H9 (cell line): ENCODE results near the gene PPP4R3B. TPM values are rescaled to one million over a fixed set of nuclear protein-coding genes. Genes with fewer than 3 reads are reported as not detected.

Experiments used
- DNase-seq: peaks from one replicate; pipeline ENCODE4 v3.0.0-alpha.2; 2017
- H2AFZ ChIP-seq: one replicate; pipeline ENCODE4 v1.6.1; 2013; ENCODE audit warnings: mild to moderate bottlenecking, low read length, control low read depth, moderate library complexity
- H2AK5ac ChIP-seq: 2 replicates; pipeline ENCODE4 v1.6.1; 2013; ENCODE audit warnings: low read length, control low read depth, mixed read lengths; ENCODE audit not compliant: insufficient read length
- H2BK120ac ChIP-seq: one replicate; pipeline ENCODE4 v1.6.1; 2013; ENCODE audit warnings: low read depth, mild to moderate bottlenecking, low read length, control low read depth, inconsistent platforms; ENCODE audit not compliant: poor library complexity, severe bottlenecking
- H2BK12ac ChIP-seq: 2 replicates; pipeline ENCODE4 v1.6.1; 2013; ENCODE audit warnings: low read length, control low read depth, mixed read lengths, low read depth; ENCODE audit not compliant: insufficient read length
- H2BK15ac ChIP-seq: 2 replicates; pipeline ENCODE4 v1.6.1; 2013; ENCODE audit warnings: low read depth, low read length, control low read depth
- H2BK20ac ChIP-seq: one replicate; pipeline ENCODE4 v1.6.1; 2013; ENCODE audit warnings: low read depth, mild to moderate bottlenecking, low read length, control low read depth, inconsistent platforms; ENCODE audit not compliant: poor library complexity, severe bottlenecking
- H2BK5ac ChIP-seq: 2 replicates; pipeline ENCODE4 v1.6.1; 2013; ENCODE audit warnings: low read length, control low read depth, mixed read lengths; ENCODE audit not compliant: insufficient read length
- H3K14ac ChIP-seq: 2 replicates; pipeline ENCODE4 v1.6.1; 2013; ENCODE audit warnings: low read length, control low read depth; ENCODE audit not compliant: insufficient read depth
- H3K18ac ChIP-seq: 2 replicates; pipeline ENCODE4 v1.6.1; 2013; ENCODE audit warnings: low read depth, mild to moderate bottlenecking, mixed read lengths, low read length, control low read depth; ENCODE audit not compliant: insufficient read length
- H3K23ac ChIP-seq: 2 replicates; pipeline ENCODE4 v1.6.1; 2013; ENCODE audit warnings: low read length, control low read depth, mixed read lengths, low read depth; ENCODE audit not compliant: insufficient read length
- H3K23me2 ChIP-seq: 2 replicates; pipeline ENCODE4 v1.6.1; 2013; ENCODE audit warnings: low read depth, mild to moderate bottlenecking, mixed read lengths, low read length, control low read depth; ENCODE audit not compliant: insufficient read length, poor library complexity, severe bottlenecking
- H3K27ac ChIP-seq: 2 replicates; pipeline ENCODE4 v1.5.1; 2013; ENCODE audit warnings: low read length, control low read depth, mixed read lengths, low read depth; ENCODE audit not compliant: insufficient read length
- H3K27me3 ChIP-seq: 2 replicates; pipeline ENCODE4 v1.6.1; 2013; ENCODE audit warnings: low read length, control low read depth, inconsistent platforms; ENCODE audit not compliant: insufficient read depth
- H3K4ac ChIP-seq: 2 replicates; pipeline ENCODE4 v1.6.1; 2013; ENCODE audit warnings: low read depth, mild to moderate bottlenecking, control low read depth, inconsistent platforms, low read length, moderate library complexity
- H3K4me1 ChIP-seq: 2 replicates; pipeline ENCODE4 v1.6.1; 2013; ENCODE audit warnings: low read length, control low read depth, inconsistent platforms; ENCODE audit not compliant: insufficient read depth
- H3K4me2 ChIP-seq: 2 replicates; pipeline ENCODE4 v1.6.1; 2013; ENCODE audit warnings: low read length, control low read depth, mixed read lengths; ENCODE audit not compliant: insufficient read length, insufficient read depth
- H3K56ac ChIP-seq: 2 replicates; pipeline ENCODE4 v1.6.1; 2013; ENCODE audit warnings: low read depth, mild to moderate bottlenecking, mixed read lengths, low read length, control low read depth; ENCODE audit not compliant: insufficient read length
- H3K79me1 ChIP-seq: 2 replicates; pipeline ENCODE4 v1.6.1; 2013; ENCODE audit warnings: low read depth, mild to moderate bottlenecking, moderate library complexity, low read length, control low read depth, inconsistent platforms; ENCODE audit not compliant: insufficient read depth, poor library complexity, severe bottlenecking
- H3K79me2 ChIP-seq: 2 replicates; pipeline ENCODE4 v1.6.1; 2013; ENCODE audit warnings: low read length, control low read depth, inconsistent platforms; ENCODE audit not compliant: insufficient read depth
- H3K9ac ChIP-seq: 2 replicates; pipeline ENCODE4 v1.6.1; 2013; ENCODE audit warnings: low read length, control low read depth, mixed read lengths; ENCODE audit not compliant: insufficient read length; ENCODE audit errors: extremely low read depth
- H3K9me3 ChIP-seq: one replicate; pipeline ENCODE4 v1.6.1; 2013; ENCODE audit warnings: low read depth, low read length, inconsistent platforms; ENCODE audit not compliant: control insufficient read depth
- H3T11ph ChIP-seq: one replicate; pipeline ENCODE4 v1.6.1; 2013; ENCODE audit warnings: mild to moderate bottlenecking, low read length, control low read depth, inconsistent platforms
- H4K20me1 ChIP-seq: one replicate; pipeline ENCODE4 v1.6.1; 2013; ENCODE audit not compliant: control insufficient read depth, insufficient read length, insufficient read depth
- H4K5ac ChIP-seq: 2 replicates; pipeline ENCODE4 v1.6.1; 2013; ENCODE audit warnings: low read depth, mild to moderate bottlenecking, mixed read lengths, low read length, control low read depth; ENCODE audit not compliant: insufficient read length
- H4K8ac ChIP-seq: replicated peaks from 2 replicates; pipeline ENCODE4 v1.6.1; 2013; ENCODE audit warnings: low read length, control low read depth, mixed read lengths, low read depth; ENCODE audit not compliant: insufficient read length
- H4K91ac ChIP-seq: 2 replicates; pipeline ENCODE4 v1.6.1; 2013; ENCODE audit warnings: low read depth, mild to moderate bottlenecking, moderate library complexity, mixed read lengths, low read length, control low read depth; ENCODE audit not compliant: insufficient read length
- H3K27ac Mint-ChIP-seq, 3 experiments: 2 replicates in 2 of 3; 3 replicates in 1 of 3; pipeline ENCODE4 v1.8.0; 2020 to 2021; ENCODE audit warnings: mixed read lengths in 3 of 3, mild to moderate bottlenecking in 1 of 3, moderate library complexity in 1 of 3
- H3K27me3 Mint-ChIP-seq: 2 replicates; pipeline ENCODE4 v1.8.0; 2021; ENCODE audit warnings: low read depth, mild to moderate bottlenecking, moderate library complexity, mixed read lengths
- H3K36me3 Mint-ChIP-seq, 3 experiments: 2 replicates in 2 of 3; 3 replicates in 1 of 3; pipeline ENCODE4 v1.8.0; 2020 to 2021; ENCODE audit warnings: low read depth in 3 of 3, mixed read lengths in 3 of 3; ENCODE audit not compliant: insufficient read depth in 1 of 3
- H3K4me1 Mint-ChIP-seq, 2 experiments: 2 replicates each; pipeline ENCODE4 v1.8.0; 2020; ENCODE audit warnings: mixed read lengths in 2 of 2
- H3K4me3 Mint-ChIP-seq, 2 experiments: 2 replicates in 1 of 2; 3 replicates in 1 of 2; pipeline ENCODE4 v1.8.0; 2020 to 2021; ENCODE audit warnings: mild to moderate bottlenecking in 2 of 2, mixed read lengths in 2 of 2, moderate library complexity in 1 of 2
- H3K9me3 Mint-ChIP-seq, 2 experiments: 2 replicates in 1 of 2; 3 replicates in 1 of 2; pipeline ENCODE4 v1.8.0; 2020; ENCODE audit warnings: mild to moderate bottlenecking in 2 of 2, mixed read lengths in 2 of 2, moderate library complexity in 1 of 2
- CTCF ChIP-seq: fragments of 200-600 bp; sonication (generic); conservative IDR thresholded peaks from 3 replicates; pipeline ENCODE4 v1.8.0; 2021; ENCODE audit warnings: antibody characterized with exemption, mild to moderate bottlenecking
- WGBS: extraction: QIAGEN DNeasy Blood & Tissue Kit; methylation state at CpG from one replicate; pipeline ENCODE4 v1.1.7; 2013; ENCODE audit warnings: missing lambda C conversion rate, low lambda C conversion rate, mixed read lengths; ENCODE audit not compliant: insufficient read length; ENCODE audit errors: extremely low coverage; 5-methylcytosine and 5-hydroxymethylcytosine counted together
- total RNA-seq: library from RNA; stranded (reverse); gene quantifications from 2 replicates; pipeline ENCODE4 v1.2.1, GENCODE V29; 2021

Gene PPP4R3B
- total RNA-seq, 1 experiment from 2014 or later, result 37.6 TPM

- Histone ChIP-seq H3K4me2 (no peak overlapping the region), H3K9ac (no peak overlapping the region), H4K20me1 (no peaks in the 10 kb centered on the region), H3K56ac (no peak overlapping the region), H3K14ac (no peak overlapping the region), H4K91ac (no peak overlapping the region), H2BK5ac (no peak overlapping the region), H3K27me3 (no peaks in the 10 kb centered on the region), H3K4ac (no peak overlapping the region), H3K18ac (no peak overlapping the region), H3K23me2 (no peaks in the 10 kb centered on the region), H3K79me1 (no peaks in the 10 kb centered on the region), H3K9me3 (no peaks in the 10 kb centered on the region), H2BK20ac (no peak overlapping the region), H3K23ac (no peak overlapping the region), H4K5ac (no peak overlapping the region), H2BK120ac (no peak overlapping the region), H3T11ph (no peak overlapping the region), H4K8ac (no peak overlapping the region), H2BK12ac (no peak overlapping the region), H3K4me1 (no peaks in the 10 kb centered on the region), H2BK15ac (no peak overlapping the region), H3K27ac (no peak overlapping the region), H2AK5ac (no peak overlapping the region), H3K79me2 (no peaks in the 10 kb centered on the region), H2AFZ (no peak overlapping the region)
- Mint-ChIP-seq H3K4me3 (no peak overlapping the region), H3K36me3 (peaks cover 4 to 65% (median 38%) of the 10 kb centered on the region in 3 experiments; a peak in 6 of 7 replicates), H3K9me3 (no peaks in the 10 kb centered on the region), H3K27ac (no peak overlapping the region), H3K4me1 (no peaks in the 10 kb centered on the region), H3K27me3 (no peaks in the 10 kb centered on the region)
- no peak for TF ChIP-seq CTCF
- no peak for DNase-seq
- no CpG with 5 or more reads among the region's 3 CpGs for WGBS
Measured at GRCh38 chr2:55636831-55637230, 19.4 kb upstream of the PPP4R3B start.
